GM12865 (cell line): ENCODE data around the gene INAVA.

Experiments used
- DNase-seq: peaks from one replicate; pipeline ENCODE4 v3.0.0; 2010; ENCODE audit warnings: low read depth
- H3K4me3 ChIP-seq: 2 replicates; pipeline ENCODE4 v1.5.1; 2011; ENCODE audit warnings: mild to moderate bottlenecking, low read depth, low read length, control low read depth
- TF ChIP-seq, protein P1 (sequence below): IDR thresholded peaks from 2 replicates; pipeline ENCODE4 v1.5.1; 2011; ENCODE audit warnings: low read length, control low read depth, low read depth, inconsistent platforms; ENCODE audit not compliant: insufficient read depth; ENCODE audit errors: missing control alignments

INAVA gene

DNA sequence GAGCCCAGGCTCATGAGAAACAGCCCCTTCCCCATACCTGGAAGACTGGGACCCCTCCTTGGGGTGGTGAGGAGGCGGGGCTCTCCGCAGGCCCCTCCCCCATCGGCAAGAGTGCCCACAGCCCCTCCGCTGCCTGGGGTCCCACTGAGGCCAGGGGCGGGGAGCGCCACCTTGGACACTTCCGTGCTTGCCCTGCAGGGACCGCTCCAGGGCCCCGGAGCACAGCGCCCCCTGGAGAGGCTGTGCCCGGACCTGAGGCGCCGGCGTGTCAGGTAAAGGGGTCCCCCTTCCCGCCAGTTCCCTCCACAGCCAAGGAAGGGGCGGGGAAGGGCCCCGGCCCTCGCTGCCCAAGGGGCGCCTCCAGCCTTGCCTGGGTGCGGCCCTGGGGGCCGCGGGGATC lies 21.5 kb downstream of the INAVA start:
- no peak overlapping the region for H3K4me3 ChIP-seq
- no peak for DNase-seq
- TF ChIP-seq, protein P1, sequence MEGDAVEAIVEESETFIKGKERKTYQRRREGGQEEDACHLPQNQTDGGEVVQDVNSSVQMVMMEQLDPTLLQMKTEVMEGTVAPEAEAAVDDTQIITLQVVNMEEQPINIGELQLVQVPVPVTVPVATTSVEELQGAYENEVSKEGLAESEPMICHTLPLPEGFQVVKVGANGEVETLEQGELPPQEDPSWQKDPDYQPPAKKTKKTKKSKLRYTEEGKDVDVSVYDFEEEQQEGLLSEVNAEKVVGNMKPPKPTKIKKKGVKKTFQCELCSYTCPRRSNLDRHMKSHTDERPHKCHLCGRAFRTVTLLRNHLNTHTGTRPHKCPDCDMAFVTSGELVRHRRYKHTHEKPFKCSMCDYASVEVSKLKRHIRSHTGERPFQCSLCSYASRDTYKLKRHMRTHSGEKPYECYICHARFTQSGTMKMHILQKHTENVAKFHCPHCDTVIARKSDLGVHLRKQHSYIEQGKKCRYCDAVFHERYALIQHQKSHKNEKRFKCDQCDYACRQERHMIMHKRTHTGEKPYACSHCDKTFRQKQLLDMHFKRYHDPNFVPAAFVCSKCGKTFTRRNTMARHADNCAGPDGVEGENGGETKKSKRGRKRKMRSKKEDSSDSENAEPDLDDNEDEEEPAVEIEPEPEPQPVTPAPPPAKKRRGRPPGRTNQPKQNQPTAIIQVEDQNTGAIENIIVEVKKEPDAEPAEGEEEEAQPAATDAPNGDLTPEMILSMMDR = no peak

GRCh38 chr1:200916681-200917080 lies 22.0 kb downstream of the INAVA start:
- no peak overlapping the region for H3K4me3 ChIP-seq
- TF ChIP-seq, protein P1 = no peak
- DNase-seq = no peak

GRCh38 chr1:200917291-200917817 lies 22.7 kb downstream of the INAVA start:
- no peak for DNase-seq
- TF ChIP-seq, protein P1 = no peak

GRCh38 chr1:200918006-200918405 lies 23.3 kb downstream of the INAVA start:
- H3K4me3 ChIP-seq = no peak overlapping the region
- no peak for DNase-seq
- TF ChIP-seq, protein P1 = no peak

More at GRCh38 chr1:200917291-200917817, 22.7 kb downstream of the INAVA start:
- no peak overlapping the region for H3K4me3 ChIP-seq

GRCh38 chr1:200919386-200919785 lies 24.7 kb downstream of the INAVA start:
- DNase-seq = no peak
- no peak overlapping the region for H3K4me3 ChIP-seq
- TF ChIP-seq, protein P1 = no peak

DNA sequence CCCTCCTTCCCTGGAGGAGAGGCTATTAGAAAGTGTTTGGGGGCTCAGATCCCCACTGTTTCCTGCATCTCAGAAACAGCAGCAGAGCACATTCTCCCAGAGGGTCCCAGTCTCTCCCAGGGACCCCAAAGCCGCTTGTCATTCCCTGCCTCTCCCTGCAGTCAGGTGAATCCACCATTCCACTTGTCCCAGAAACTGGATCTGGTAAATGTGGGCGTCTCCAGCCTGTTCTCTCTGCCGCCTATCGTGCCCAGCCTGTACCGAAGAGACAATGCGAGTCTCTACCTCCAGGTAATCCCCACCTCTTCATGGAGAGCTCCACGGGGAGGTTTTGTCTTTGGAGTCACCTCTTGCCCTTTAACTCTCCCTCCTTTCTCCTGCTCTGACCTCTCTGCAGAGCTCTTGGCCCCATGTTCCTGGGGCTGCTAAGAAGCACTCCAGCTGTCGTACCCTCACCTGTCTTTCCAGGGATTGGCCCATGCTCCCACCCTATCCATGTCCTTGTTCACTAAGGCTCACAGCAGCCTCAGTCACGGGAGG lies 26.9 kb downstream of the INAVA start:
- no peak for DNase-seq
- H3K4me3 ChIP-seq = no peak overlapping the region
- TF ChIP-seq, protein P1 = no peak

DNA sequence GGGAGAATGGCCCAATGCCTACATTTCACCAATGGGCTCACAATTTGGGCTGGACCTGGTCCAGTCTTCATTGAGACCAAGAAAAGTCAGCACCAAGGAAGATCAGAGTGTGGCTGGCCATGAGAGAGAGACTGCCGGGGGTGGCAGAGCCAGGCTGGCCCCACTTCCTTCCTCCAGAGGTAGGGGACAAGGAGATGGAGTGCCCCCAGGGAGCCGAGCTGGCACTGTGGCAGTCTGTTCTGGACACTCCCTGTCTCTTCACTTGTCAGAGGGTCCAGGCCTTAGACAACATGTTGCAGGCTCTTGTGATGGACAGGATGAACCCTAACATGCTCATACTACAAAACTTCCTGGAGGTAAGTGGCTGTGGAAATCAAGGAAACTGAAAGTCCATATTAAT lies 27.7 kb downstream of the INAVA start:
- H3K4me3 ChIP-seq = no peak overlapping the region
- TF ChIP-seq, protein P1 = no peak
- no peak for DNase-seq
